GM12864 (cell line): ENCODE results near the gene SPATA9.
"Not testable (repeated sequence)": the region's sequence is repeated elsewhere in the genome, so short reads cannot be mapped to it uniquely, and the experiment has no call there.

Experiments used
- DNase-seq: peaks from one replicate; pipeline ENCODE4 v3.0.0-alpha.2; 2011; ENCODE audit warnings: low read depth
- H3K4me3 ChIP-seq: 2 replicates; pipeline ENCODE4 v1.5.1; 2011; ENCODE audit warnings: mild to moderate bottlenecking, low read depth, low read length, control low read depth
- TF ChIP-seq, protein P1 (sequence below): IDR thresholded peaks from 2 replicates; pipeline ENCODE4 v1.5.1; 2011; ENCODE audit warnings: low read depth, mild to moderate bottlenecking, moderate library complexity, low read length, control low read depth, inconsistent platforms; ENCODE audit errors: missing control alignments

The SPATA9 gene

GRCh38 chr5:95715799-95716461, 33.1 kb upstream of the SPATA9 start:
- no peak for DNase-seq
- no peak overlapping the region for H3K4me3 ChIP-seq
- TF ChIP-seq, protein P1, sequence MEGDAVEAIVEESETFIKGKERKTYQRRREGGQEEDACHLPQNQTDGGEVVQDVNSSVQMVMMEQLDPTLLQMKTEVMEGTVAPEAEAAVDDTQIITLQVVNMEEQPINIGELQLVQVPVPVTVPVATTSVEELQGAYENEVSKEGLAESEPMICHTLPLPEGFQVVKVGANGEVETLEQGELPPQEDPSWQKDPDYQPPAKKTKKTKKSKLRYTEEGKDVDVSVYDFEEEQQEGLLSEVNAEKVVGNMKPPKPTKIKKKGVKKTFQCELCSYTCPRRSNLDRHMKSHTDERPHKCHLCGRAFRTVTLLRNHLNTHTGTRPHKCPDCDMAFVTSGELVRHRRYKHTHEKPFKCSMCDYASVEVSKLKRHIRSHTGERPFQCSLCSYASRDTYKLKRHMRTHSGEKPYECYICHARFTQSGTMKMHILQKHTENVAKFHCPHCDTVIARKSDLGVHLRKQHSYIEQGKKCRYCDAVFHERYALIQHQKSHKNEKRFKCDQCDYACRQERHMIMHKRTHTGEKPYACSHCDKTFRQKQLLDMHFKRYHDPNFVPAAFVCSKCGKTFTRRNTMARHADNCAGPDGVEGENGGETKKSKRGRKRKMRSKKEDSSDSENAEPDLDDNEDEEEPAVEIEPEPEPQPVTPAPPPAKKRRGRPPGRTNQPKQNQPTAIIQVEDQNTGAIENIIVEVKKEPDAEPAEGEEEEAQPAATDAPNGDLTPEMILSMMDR, result no peak

GRCh38 chr5:95713960-95714710, 31.3 kb upstream of the SPATA9 start:
- no peak overlapping the region for H3K4me3 ChIP-seq
- no peak for DNase-seq
- TF ChIP-seq, protein P1, result no peak

DNA sequence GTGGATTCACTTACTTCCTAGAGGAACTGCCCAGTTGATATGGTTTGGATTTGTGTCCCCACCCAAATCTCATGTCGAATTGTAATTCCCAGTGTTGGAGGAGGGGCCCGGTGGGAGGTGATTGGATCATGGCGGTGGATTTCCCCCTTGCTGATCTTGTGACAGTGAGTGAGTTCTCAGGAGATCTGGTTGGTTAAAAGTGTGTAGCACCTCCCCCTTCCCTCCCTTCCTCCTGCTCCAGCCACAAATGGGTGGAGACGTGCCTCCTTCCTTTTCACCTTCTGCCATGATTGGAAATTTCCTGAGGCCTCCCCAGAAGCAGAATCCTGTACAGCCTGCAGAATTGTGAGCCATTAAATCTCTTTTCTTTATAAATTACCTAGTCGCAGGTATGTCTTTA, 30.5 kb upstream of the SPATA9 start:
- DNase-seq, result not testable (repeated sequence)

GRCh38 chr5:95712347-95712958, 29.7 kb upstream of the SPATA9 start:
- no peak for DNase-seq
- TF ChIP-seq, protein P1, result no peak
- no peak overlapping the region for H3K4me3 ChIP-seq

More for the DNA sequence above, 30.5 kb upstream of the SPATA9 start:
- H3K4me3 ChIP-seq, result not testable (repeated sequence)

DNA sequence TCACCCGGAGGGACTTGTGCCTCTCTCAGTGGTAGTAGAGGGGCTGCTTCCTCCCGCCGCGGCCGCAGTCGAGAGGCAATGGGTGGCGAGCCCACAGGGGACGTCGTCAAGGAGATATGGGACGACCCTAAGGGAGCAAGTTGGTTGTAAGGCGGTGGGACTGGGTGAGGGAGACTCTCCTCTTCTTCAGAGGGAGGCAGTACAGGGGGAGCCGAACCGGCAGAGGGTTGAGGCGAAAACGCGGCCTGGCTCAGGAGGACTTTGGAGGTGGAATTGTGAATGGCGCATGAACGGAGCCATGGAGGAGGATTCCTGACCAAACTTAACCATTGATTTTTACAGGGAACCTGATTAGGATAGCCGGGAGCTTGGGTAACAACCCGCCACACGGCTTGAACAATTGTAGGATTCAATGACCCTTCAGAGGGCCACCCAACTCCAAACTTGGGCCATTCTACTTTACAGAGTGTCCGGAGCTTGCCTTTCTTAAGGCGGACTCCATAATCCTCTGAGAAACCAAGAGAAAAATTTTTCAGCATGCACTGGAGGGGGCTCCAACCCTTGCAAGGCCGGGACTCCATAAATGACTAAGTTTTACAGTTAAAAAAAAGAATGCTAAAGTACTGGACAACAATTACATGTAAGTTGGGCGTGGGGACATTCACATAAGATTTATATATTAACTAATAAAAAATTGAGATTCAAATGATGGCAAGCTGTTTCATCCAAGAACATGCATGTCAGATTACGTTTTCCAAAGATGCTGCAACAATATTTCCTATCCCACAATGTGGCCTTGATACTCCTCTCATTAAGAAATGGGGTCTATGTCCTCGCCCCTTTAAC, 28.9 kb upstream of the SPATA9 start:
- H3K4me3 ChIP-seq, result no peak overlapping the region
- TF ChIP-seq, protein P1, result no peak
- no peak for DNase-seq

DNA sequence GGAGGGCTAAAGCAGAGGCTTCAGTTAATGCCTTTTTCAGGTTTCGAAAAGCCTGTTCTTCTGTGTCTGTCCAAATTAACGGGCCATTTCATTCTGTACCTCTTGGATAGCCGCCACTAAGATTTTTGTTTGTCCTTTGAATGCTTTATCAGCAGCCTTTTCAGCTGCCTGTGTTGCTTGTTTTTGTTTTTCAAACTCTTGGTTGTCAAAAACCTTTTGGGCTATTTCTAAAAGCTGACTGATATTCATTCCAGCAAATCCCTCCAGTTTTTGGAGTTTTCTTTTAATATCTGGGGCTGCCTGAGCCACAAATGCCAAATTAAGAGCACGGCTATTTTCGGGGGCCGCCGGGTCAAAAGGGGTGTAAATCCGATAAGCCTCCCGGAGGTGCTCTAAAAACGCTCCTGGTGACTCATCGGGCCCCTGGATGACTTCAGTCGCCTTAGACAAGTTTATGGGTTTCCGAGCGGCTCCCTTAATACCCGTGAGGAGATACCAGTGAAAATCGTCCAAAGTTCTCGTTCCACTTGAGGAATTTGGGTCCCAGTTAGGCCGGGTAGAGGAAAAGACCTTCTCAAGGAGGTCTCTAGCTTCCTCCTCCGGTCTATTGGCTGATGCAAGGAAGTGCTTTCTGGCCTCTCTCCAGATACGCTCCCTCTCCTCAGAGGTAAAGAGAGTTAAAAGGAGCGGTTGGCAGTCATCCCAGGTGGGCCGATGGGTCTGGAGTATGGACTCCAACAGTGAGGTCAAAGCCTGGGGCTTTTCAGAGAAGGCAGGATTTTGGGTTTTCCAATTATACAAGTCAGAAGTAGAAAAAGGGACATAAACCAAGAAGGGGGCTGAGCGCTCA, 28.1 kb upstream of the SPATA9 start:
- not testable (repeated sequence) for H3K4me3 ChIP-seq, DNase-seq

- no peak overlapping the region for H3K4me3 ChIP-seq
- TF ChIP-seq, protein P1, result no peak
- DNase-seq, result no peak
These were observed 27.3 kb upstream of the SPATA9 start for GRCh38 chr5:95709967-95710650.
